GM18520 (cell line): Measurements from ENCODE around the gene CCDC33.

Source experiments
- ATAC-seq: cut with Tn5 transposase; IDR thresholded peaks from one replicate; pipeline ENCODE4 v1.9.1; 2021; ENCODE audit not compliant: unreplicated experiment

CCDC33 gene

DNA sequence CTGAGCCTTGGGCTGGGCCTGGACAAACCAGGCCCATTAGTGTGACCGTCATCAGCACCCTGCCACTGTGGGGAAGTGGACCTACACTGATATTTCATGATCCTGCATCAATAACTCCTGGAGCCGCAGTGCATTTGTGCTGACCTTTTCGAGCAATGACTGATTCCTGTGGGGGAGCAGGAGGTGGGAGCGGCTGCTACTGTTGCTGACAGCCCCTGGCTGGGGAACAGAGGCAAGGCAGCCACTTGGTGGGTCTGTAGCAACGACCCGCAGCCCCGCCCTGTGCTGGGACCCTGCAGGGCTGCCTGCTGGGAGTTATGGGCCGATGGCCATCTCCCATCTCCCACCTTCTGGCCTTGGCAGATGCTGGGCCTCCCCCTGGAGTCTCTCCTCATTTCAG is 42.1 kb downstream of the CCDC33 start:
- no peak for ATAC-seq

DNA sequence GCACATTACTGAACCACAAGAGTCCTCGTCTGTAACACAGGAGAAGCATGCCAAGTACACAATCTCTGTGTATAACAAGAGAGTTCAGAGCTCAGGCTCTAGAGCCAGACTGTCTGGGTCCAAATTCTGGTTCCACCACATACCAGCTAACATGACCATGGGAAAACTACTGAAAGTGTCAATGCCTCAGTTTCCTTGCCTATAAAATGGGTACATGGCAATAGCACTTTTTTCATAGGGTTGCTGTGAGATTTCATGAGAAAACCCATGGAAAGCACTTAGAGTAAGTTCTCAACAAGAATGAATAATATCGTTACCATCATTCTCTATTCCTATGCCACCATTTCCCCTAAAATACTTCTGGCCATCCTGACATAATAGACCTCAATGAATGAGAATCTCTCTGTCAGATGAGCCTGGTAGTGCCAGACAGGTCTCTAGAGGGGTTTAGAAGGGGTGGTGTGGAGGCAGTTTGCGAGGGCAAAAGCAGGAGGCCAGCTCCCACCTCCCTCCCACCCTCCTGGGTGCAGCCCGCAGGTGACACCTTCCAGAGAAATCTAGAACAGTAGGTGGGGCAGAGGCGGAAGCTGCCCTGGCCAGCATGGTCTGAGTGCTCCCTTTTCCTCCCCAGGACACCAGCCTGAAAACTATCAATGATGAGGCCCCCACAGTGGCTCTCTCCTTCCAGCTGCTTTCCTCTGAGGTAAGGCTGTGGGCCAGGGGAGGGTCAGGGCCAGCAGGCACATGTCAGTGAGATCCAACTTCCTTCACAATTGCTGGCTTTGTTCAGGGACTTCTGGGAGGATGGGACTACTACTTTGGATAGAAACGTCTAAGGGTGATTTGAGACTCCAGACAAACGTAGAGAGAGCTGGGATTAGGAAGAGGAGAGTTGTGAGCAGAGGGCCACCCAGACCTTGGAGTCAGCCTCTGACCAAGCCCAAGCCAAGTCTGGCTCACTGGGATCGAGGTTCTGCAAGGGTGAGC is 45.3 kb downstream of the CCDC33 start:
- ATAC-seq = no peak

DNA sequence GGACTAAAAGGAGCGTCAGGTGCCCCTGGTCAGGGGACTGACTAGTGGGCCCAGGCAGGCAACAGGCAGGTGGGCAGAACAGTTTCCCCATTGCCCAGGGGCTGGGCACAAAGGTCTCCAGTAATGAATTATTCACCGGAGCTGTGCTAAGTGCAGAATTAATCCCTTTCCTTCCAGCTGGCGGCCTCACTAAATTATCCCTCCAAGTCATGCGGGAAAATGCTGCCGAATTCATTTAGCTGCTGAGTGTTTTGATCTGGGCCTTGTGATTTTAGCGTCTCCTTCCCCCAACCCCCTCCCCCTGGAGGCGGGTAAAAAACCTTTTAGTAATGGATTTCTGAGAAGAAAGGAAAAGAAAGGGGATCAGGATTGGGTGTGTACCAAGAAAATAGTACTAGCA is 47.2 kb downstream of the CCDC33 start:
- no peak for ATAC-seq

DNA sequence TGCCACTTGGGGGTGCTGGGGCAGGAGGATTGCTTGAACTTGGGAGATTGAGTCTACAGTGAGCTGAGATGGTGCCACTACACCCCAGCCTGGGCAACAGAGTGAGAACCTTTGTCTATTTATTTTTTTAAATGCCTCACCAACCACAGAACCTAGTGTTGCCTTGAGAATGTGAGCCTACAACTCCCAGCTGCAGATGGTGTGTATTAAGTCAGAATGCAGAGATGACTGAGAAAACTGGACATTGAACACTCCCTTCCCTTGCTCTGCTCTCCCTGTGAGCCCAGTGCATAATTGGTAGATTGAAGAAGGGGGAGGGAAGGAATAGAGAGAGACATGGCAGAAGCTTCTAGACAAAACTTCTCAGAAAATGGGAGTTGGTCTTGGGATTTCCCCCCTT is 53.5 kb downstream of the CCDC33 start:
- no peak for ATAC-seq

DNA sequence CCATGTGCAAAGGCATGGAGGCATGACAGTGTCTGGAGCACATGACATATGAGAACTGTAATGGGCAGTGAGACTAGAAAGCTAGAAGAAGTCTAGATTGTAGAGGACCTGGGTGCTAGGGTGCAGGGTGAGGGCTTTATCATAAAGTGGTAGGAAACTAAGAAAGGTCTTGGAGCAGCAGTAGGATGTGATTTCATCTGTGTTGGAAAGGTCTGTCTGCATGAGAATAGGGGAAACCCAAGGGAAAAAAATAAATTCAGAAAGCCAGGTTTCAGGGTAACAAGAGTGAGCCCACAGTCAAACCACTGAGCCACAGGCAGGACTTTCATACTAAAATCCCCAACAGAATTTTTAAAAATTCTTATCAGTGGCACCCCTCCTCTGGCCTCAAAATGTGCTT is 54.5 kb downstream of the CCDC33 start:
- ATAC-seq = no peak

DNA sequence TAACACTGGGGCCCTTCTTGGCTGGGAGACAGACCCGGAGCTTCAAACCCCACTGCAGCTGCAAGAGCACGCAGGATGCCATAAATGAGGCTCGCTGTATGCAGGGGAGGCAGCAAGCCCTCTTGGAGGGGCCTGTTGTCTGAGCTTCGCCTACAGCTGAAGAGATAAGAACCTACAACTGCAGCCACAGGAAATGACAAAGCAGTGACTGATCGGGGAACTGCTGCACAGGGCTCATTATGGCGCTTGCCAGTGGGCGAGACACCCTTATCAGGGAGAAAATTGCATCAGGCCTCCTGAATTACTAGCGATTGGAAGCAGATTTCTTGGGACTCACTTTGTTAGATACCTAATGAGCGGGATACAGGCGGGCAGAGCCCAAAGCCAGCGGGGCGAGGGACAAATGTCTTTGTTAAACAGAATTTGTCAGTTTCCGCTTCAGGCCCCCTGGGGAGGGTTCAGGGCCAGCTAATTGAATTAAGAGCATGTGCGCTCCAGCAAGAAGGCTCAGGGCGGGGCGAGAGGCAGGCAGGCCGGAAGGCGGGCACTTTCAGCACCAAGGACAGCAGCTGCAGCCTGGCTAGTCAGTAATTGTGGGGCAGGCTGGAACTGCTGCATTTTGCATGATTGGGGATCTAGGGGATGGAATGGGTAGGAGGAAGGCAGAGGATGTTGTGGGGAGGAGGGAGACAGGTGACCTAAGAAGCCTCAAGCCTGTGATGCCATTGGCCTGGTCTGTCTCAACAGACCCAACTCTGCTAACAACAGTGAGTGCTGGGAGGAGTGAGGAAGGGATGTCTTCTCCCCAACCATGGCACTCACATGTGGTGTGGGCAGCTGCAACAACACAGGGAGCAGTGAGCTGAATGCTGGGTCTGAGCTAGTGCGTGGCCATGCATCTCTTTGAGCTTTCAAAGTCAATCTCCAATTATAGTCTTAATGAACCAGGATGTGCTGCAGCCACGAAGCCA is 55.3 kb downstream of the CCDC33 start:
- no peak for ATAC-seq

DNA sequence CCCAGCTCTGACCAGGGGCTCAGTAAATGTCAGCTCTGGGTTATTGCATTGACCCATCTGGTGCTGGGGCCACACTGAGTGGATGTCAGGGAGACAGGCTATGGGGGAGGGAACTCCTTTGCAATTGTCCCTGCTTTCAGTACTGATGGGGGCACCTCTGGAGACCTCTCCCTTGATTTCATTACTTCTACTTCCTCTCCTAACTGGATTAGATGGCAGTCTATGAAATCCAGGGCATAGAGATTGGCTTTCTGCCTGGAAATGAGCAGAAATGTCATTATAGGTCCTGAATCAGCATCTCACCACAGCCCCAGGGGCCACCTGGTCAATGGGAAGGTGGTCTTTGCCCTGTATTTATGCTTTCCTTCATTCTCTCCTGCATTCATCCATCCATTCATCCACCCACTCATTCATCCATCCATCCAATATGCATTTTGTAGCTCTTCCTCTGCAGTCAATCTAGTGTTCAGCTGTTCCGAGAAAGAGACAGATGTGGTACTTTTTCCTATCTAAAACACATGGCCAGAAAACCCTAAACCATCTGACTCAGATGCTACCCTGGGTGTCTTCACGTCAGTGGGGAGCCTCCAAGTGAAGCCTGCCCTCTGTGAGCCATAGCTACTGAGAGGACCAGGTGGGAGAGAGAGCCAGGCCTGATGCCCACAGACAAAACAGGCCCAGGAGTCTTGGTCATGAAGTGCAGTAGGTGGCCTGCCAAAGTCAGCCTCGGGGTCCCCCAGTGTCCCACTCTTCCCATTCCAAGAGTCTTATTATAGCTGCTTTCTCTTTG is 57.1 kb downstream of the CCDC33 start:
- ATAC-seq = no peak

DNA sequence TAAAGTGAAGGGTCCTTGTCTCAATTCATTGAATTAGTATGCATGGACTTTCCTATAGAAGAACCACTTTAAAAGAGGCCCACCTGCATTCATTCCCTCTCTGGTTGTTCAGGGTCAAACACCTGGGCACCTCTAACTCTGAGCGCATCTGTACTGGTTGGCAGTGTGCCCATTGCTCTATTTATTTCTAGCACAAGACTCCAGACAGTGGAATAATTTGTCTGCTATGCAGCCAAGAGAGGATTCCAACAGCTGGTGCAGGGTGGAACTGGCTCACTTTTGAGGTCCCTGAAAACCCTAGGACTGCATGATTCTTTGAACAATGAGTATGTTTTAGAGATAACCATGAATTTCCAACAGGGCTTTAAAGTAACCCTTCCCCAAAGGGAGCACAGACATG is 57.9 kb downstream of the CCDC33 start:
- ATAC-seq = no peak

DNA sequence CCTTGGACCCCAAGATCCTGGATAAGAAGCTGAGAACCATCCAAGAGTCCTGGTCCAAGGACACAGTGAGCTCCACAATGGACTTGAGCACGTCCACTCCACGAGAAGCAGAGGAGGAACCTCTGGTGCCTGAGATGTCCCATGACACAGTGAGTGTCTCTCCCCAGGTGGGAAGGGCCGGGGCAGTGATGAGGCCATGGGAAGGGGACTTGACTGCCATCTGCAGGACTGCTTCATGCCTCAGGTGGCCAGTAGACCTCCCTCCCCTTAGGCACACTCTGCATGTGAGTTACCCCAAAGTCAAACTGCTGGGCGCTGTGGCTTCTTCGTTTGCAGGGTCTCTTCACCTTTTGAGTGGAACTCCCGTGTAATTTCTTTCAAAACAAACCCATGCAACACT is 59.7 kb downstream of the CCDC33 start:
- no peak for ATAC-seq

DNA sequence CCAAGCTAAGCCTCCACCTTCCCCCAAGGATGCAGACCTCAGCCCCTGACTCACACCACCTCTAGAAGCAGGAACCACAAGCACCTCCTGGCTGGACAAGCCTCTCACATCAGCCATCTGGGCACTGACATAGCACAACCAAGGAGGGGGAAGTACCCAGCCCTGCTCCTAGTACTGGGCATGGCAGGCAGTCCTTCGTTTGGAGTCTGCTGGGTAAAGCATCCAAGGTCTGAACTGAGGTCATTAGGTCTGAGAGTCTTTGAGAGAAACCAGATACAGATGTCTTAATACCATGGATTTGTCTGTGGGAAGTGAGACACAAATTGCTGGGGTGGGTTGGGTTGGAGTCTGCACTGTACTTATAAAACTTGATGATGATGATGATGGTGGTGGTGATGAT is 61.8 kb downstream of the CCDC33 start:
- ATAC-seq = no peak

DNA sequence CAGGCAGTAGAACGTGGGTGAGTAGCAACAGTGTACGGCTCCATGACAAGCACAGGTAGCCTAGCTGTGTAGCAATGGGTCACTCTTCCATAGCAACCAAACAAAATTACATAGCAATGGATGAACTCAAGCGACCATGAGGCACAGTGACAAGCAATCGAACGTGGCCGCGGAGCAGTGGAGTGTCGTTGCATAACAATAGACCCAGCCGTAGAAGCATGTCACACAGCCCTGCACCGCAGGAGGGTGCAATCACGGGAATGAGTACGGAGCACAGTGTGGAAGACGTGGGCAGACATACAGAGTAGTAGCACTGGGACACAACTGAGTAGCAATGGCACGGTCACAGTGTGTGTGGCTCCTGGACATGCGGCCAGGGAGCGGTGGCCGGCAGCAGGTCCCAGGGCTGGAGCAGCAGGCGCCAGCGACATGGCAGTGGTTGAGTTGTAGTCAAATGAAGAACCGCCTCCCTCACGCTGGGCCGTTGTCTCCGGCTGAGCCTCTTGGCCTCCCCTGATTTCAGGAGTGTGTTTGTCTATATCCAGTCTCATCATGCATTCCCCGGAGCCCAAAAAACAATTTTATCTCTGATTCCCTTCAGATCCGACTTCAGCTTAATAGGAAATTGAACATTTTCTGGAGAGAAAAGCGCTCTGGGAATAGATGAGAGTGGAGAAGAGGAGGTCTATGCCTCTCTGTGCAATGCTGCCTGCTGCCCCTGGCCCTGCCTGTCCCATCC is 64.1 kb downstream of the CCDC33 start:
- no peak for ATAC-seq

DNA sequence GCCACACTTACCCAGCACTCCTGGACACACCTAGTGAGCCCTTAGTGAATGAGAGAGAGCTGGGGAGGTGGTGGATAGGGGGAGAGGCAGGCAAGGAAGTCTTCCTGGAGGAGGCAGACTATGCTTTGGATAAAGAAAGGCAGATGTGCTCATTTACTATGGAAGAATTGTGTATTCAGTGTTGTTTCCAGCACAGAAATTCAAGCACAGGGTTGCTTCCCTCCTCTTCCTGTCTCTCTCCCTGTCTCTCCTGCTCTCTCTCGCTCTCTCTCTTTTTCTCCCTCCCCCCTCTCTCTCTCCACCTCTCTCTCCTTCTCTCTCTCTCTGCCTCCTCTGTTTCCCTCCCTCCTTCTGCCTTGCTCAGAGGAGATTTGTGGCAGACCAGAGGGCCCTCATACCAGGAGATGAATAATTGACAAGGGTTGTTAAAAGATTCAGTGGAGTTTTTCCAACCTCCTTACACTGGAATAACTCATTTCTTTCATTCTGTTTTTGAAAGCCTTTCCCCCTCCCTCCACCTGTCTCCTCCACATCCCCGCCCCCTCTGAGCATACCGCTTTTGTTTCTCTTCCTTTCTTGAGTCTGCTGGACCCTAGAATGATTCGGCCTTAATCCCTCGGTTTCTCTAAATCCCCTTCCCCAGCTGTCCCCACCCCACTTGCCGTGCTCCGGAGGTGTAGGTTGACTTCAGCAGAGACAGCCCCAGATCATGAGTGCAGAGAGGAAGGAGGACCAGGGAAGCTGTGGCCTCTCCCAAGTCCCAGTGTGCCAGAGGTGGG is 65.6 kb downstream of the CCDC33 start:
- ATAC-seq = no peak

DNA sequence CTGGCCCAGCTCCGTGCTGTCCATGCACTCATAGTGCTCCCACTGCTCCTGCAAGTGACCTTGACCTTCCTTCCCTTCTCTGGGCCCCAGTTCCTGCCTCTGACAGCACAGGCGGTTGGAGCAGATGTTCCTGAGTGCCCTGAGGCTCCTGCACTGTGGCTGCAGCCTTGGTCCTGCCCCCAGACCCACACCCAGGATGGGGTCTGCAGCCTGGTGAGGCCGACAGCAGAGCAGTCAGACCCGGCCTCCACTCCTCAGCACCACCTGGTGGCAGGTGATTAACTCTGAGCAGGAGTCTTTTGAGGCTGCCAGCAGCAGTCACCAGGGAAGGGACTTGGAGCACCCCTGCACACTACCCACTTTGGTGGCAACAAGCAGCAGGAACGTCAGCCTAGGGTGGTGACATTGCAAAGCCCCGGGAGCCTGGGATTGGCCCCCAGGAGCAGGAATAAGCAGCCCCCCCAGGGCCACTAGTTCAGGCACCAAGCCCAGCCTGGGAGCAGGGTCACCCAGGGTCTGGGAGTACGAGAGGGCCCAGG is 66.8 kb downstream of the CCDC33 start:
- no peak for ATAC-seq

DNA sequence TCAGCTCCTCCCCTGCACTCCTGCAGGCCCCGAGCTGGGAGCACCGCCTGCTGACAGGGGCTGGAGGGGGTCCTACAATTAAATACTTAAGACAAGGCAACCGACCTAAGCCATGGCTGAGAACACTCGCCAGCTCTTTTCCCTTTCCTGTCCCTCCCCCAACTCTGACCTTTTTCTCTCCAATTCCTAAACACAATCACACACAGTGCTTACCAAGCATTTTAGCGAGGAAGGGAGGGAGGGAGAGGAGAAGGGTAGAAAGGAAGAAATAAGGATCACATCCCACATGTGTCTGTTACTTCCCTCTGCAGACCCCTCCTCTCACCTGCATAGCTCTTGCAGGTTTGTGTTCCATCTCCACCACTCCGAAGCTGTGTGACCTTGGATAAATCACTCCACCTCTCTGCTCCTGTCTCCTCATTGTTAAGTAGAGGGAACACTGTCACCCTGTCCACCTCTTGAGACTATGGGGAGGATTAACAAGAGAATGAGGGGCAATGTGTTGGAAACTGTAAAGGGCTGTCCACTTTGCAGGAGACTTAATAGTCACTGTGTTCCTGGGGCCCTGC is 67.7 kb downstream of the CCDC33 start:
- no peak for ATAC-seq

DNA sequence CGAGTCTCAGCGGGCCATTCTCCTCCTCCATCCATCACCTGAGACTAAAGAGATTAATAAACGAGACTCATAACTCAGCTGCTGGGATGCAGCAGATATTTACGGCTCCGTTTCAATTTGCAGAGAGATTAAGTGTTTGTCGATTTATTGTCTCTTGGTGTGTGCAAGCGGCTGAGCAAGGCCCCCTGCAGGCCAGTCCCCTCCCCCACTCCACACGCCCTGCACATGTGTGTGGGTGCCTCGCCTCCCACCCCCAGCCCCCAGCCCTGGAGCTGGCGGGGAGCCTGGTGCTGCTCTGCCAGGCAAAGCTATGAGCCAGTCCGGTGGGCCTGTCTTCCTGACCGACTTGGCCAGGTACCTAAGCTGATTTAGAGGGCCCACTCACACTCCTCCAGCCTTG is 68.3 kb downstream of the CCDC33 start:
- ATAC-seq = no peak

DNA sequence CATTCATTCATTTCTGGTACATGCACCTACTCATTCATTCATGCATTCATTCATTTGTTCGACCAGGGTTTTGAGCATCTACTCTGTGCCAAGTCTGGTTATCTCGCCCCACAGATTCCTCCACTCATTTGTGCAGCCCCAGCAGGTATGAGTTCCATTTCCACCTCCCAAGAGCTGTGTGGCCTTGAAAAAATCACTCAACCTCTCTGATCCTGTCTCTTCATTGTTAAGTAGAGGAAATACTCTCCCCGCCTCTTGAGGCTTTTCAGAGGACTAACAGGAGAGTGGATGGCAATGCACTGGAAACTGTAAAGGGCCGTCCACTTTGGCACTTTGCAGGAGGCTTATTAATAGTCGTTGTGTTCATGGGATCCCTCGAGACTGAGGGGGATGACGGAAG is 69.6 kb downstream of the CCDC33 start:
- ATAC-seq = no peak

DNA sequence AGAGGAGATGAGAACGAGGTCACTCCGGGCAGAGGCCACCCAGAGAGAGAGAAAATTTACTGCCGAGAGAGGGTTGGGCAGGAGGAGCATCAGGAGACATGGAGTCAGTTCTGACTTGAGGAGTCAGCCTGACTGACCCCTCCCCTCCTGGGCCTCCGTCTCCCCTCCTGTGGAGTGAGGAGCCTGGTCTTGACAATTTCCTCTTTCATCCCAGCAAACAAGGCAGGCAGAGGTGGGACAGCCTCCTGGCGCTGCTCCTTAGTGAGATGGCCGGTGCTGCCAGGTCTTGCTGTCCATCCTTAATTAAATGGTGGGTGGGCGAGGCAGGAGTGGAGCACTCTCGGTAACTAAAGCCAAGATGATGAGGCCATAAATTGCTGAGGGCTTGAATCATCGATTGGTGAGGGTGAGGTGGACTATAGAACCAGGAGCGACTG is 70.7 kb downstream of the CCDC33 start:
- no peak for ATAC-seq

DNA sequence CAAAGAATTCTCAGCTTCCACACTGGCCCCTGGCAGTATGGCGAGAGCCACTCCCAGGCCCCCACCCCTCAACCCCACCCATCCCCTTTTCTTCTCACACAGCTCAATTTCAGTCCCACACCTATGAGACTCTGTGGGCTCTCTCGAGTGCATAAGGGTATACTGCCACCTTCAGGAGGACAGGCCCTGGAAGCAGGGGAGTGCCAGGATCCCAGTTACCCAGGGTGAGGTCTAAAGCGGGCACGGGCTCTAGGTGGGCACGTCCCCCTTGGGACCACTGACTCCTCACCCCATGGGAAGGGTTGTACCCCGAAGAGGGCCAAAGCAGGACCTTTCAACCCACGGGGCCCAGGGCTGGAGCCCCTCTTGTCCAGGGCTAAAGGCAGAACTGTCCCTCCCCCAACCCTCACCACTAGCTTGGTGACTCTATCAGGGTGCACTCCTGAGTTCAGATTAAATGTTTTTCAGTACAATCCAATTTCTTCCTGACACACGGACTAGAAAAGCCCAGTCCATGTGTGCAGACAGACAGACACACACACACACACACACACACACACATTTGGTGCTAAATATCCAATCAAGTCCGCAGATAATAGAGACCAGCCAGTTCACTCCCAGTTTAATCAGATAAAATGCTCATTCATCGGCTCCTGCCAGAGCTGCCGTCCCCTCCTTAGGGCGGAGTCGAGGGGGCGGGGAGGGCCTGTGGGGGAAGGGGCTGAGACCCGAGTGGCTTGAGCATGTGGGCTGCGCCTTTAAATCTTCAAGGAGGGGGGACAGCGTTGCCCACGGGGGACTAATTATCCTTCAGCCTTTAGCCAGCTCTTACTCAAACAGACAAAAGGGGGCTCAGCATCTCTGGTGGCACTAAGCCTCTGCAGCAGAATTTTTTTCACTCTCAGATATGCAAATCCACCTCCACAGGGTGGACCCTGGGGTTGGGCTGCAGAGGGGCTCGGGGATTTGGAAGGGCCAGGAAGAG is 72.0 kb downstream of the CCDC33 start:
- ATAC-seq = no peak
